GM21381 (cell line): ENCODE results near the gene RAPGEF6.
"Not testable (repeated sequence)": the region's sequence is repeated elsewhere in the genome, so short reads cannot be mapped to it uniquely, and the experiment has no call there.

ENCODE experiments used
- ATAC-seq: cut with Tn5 transposase; IDR thresholded peaks from one replicate; pipeline ENCODE4 v1.9.1; 2021; ENCODE audit warnings: mild to moderate bottlenecking, moderate library complexity; ENCODE audit not compliant: unreplicated experiment

Gene RAPGEF6

GRCh38 chr5:131644822-131645221 lies 9.8 kb upstream of the RAPGEF6 start:
- no peak for ATAC-seq

DNA sequence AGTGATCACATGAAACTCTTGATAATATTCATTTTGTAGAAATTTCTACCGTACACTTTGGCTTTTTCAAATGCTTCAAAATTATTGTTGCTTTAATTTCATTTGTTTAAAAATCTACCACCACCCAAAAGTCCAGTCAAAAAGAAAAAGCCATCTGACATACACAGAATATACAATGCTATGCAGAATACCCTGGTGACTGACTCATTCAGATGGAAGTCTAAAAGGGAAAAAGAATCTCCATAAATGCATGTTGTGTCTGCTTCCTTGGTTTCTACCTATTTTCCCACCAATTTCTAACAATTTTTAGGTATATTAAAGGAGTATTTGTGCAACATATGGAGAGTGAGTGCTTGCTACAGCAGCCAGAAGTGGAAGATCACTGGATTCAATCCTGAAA lies 9.3 kb upstream of the RAPGEF6 start:
- no peak for ATAC-seq

- no peak for ATAC-seq
Observed at GRCh38 chr5:131641494-131641893, 6.5 kb upstream of the RAPGEF6 start.

GRCh38 chr5:131640043-131640856 lies 5.2 kb upstream of the RAPGEF6 start:
- ATAC-seq = no peak

DNA sequence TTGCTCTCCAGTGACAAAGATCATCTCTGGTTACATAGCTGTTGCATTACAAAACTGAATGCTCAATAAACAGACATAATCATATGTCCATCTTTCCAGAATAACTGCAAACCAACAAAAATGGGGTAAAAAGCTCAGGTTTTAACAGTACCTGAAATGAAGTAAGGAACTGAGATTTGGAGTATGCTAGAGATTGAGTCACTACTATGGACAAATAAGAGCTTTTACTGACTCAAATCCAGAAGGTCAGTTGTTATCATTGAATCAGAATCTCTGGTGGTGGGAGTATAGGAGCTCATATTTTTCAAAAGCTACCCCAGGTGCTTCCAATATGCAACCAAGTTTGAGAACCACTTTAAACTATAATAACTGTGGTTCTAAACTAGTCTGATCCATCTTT lies 4.1 kb upstream of the RAPGEF6 start:
- no peak for ATAC-seq

- ATAC-seq = no peak
Observed at GRCh38 chr5:131637694-131638093, 2.7 kb upstream of the RAPGEF6 start.

DNA sequence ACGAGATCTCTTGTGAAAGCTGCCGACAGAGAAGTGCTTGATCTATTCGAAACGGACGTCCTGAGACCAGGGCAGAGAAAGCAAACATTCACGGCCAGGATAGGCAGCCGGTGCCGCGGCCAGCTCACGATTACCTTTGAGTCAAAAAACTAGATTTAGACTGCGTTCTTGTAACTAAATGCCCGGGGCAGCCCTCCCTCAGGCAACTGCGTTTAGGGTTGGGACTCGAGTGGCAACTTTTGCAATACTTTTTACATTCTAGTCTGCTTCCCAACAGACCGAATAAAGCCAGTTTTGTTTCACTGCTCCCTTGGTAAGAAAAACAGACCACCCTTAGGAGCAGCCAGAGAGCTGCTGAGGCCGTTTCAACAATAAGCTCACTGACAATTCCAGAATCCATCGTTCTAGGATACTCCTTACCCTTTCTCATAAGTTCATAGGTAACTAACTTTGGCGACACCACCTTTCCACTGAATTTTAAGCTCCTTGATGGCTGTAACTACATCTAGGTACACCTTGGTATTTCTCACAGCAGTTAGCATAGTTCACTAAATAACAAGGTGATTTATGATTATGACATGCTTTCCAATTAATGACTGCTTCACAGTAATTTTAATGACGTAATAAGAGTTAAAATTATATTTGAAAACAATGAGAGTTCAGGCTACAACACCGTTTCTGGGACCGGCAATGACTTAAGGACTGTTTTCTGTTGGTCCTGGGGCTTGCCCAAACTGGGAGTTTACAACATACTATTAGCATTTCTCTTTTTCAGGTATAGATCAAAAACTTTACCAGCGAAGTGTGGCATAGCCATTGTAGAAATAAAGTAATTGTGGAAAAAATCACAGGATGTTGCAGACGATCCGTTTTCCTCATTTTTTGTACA lies 899 bp upstream of the RAPGEF6 start:
- ATAC-seq = no peak

- ATAC-seq = peak; percentile 21
Observed at GRCh38 chr5:131634666-131634995, 398 bp downstream of the RAPGEF6 start.

DNA sequence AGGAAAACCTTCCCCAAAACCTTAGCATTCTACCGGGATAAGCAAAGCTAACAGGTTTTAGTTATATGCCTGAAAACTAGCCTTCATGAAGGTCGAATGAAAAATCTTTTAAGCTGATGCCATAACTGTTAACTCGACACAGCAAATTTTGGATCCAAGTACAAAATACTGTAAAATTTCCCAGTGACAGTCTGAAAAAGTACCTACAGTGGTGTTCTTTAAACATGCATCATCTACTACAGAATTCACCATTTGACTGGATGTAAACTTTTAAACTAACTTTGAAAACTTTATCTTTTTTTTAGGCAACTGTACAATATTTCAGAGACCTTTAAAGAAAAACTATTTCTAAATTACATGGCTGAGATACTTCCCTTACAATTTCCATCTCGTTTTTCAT lies 791 bp downstream of the RAPGEF6 start:
- no peak for ATAC-seq

- ATAC-seq = no peak
Observed at GRCh38 chr5:131633830-131634229, 1.2 kb downstream of the RAPGEF6 start.

DNA sequence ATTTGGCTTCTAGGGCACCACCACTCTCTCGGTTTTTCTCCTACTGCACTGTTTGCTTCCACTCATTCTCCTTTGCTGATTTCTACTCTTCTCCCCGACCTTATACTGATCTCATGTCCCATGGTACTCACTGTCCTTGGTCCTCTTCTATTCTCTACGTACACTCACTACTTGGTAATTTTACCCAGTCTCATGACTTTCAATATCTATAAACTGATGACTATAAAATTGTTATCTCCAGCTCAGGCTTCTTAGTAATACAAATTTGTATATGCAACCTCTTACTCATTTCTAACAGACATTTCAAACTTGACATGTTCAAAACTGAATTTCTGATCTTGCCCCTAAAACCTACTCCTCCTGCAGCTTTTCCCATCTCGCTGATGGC lies 4.1 kb downstream of the RAPGEF6 start:
- ATAC-seq = no peak

DNA sequence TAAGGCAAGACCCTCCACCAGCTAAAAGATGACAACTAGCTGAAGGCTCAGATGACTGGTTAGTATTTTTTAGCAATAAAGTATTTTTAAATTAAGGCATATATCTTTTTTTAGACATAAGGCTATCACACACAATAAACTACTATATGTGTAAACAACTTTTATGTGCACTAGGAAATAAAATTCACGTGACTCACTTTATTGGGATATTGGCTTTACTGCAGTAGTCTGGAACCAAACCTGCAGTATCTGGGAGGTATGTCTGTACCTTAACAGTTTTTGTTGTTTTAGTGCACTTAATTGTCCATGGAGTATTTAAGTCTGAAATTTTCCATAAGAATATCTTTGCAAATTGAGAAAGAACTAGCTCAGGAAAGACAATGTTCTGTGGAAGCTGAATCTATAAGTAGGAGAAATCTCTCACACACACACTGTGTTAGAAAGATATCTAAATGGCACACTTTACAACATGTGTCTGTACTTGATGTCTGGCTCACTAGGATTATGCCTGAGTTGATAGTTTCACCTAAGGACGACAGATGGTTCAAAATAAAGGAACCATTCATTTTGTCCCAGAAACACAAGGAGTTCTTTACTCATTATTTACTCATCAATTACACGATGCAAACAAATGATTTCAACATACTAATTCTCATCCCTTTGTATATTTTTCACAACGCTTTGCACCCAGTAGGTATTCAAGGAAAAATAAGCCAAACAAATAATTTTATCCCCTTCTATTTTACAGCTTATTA lies 4.6 kb downstream of the RAPGEF6 start:
- ATAC-seq = no peak

- no peak for ATAC-seq
Observed at GRCh38 chr5:131628990-131629389, 6.0 kb downstream of the RAPGEF6 start.

DNA sequence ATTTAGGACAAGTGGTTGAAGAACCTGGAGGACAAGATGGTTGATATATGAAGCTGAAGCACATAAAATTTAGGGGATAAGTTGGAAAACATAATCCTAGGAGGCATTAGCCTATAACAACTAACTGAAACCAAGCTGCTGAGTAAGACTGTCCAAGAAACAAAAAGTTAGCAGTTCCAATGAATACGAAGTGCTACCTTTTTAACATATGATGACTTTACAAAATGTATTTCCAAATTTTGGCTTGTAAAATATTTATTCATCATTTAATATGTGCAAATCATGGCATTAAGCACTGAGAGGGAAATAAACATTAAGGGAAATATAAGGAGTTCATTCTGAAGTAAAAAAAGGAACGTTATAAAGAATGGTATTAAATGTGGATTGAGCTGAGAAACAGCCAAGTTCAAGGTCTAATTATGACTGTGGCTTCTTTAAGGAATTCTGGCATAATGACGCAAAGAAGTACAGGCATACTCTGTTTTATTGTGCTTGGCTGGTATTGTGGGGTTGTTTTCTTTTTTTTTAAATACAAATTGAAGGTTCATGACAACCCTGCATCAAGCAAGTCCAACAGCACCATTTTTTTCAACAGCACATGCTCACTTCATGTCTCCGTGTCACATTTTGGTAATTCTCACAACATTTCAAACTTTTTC lies 7.7 kb downstream of the RAPGEF6 start:
- no peak for ATAC-seq

- no peak for ATAC-seq
Observed at GRCh38 chr5:131622633-131623032, 12.4 kb downstream of the RAPGEF6 start.

- ATAC-seq = not testable (repeated sequence)
Observed at GRCh38 chr5:131621164-131621563, 13.9 kb downstream of the RAPGEF6 start.

DNA sequence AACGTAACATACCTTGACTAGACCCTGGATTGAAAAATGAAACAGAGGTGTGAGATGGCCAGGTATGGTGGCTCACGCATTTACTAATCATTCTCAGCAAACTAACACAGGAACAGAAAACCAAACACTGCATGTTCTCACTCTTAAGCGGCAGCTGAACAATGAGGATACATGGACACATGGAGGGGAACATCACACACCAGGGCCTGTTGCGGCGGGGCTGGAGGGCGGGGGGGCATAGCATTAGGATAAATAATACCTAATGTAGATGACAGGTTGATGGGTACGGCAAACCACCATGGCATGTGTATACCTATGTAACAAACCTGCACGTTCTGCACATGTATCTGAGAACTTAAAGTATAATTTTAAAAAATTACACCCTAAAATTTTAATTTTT lies 15.9 kb downstream of the RAPGEF6 start:
- no peak for ATAC-seq

- no peak for ATAC-seq
Observed at GRCh38 chr5:131617140-131617822, 17.7 kb downstream of the RAPGEF6 start.

- ATAC-seq = no peak
Observed at GRCh38 chr5:131615957-131616356, 19.1 kb downstream of the RAPGEF6 start.

- ATAC-seq = no peak
Observed at GRCh38 chr5:131613423-131613822, 21.6 kb downstream of the RAPGEF6 start.

DNA sequence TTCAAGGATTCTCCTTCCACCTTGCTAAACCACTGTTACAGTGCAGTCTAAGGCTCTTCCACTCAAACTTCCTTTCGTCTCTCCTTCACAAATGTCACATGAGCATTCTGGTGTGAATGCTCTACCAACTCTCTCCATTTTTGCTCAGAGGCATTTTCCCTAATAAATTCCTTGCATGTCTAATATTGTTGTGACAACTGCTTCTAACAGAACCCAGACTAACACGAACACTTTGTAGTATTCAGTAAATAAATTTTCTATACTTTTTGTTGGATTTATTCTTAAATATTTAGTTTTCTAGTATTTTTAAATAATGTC lies 24.0 kb downstream of the RAPGEF6 start:
- no peak for ATAC-seq
